ENCODE results near the gene MAP3K2. TPM values are rescaled to one million over a fixed set of nuclear protein-coding genes. Genes with fewer than 3 reads are reported as not detected.

Gene MAP3K2
- total and polyA plus RNA-seq, 4 donors = 5.9 to 46.2 (median 17.0) TPM

GRCh38 chr2:127365211-127365643, 22.5 kb downstream of the MAP3K2 start:
- no peaks in the 10 kb centered on the region for H3K27me3 ChIP-seq (ENCODE audit: control insufficient read depth in 4 of 4, insufficient read depth in 4 of 4, low read length in 3 of 4)
- WGBS = 86% methylated on average over 2 of the region's 2 CpGs
- H3K4me1 ChIP-seq (ENCODE audit: control insufficient read depth in 4 of 4, insufficient read depth in 4 of 4, low read length in 3 of 4) = peaks cover 4 to 12% (median 7%) of the 10 kb centered on the region in 4 donors
- DNase-seq (ENCODE audit: low spot score) = no peak
- peaks cover 0 to 3% (median under 1%) of the 10 kb centered on the region in 4 donors for H3K9me3 ChIP-seq (ENCODE audit: control insufficient read depth in 4 of 4, low read length in 3 of 4)
- TF ChIP-seq CTCF (IDR thresholded peaks at IDR 0.05; ENCODE audit: low read depth, low read length, missing input control) (no peak), FOXA2 (IDR thresholded peaks at IDR 0.05) (no peak), ZBTB33 (IDR thresholded peaks at IDR 0.05) (no peak)
- H3K27ac ChIP-seq (ENCODE audit: low read depth in 1 of 2, low read length in 2 of 2) = no peak overlapping the region
- no peak overlapping the region for H3K9ac ChIP-seq (ENCODE audit: low read depth in 1 of 2, low read length in 2 of 2)
- no peaks in the 10 kb centered on the region for H3K36me3 ChIP-seq (ENCODE audit: control insufficient read depth in 4 of 4, insufficient read depth in 3 of 4, low read depth in 1 of 4, low read length in 3 of 4)
- no peak overlapping the region for H3K4me3 ChIP-seq (ENCODE audit: low read depth in 1 of 3, low read length in 3 of 3)

- Histone ChIP-seq H3K9me3 (ENCODE audit: control insufficient read depth in 4 of 4, low read length in 3 of 4) (no peaks in the 10 kb centered on the region), H3K27ac (ENCODE audit: low read depth in 1 of 2, low read length in 2 of 2) (no peak overlapping the region), H3K9ac (ENCODE audit: low read depth in 1 of 2, low read length in 2 of 2) (no peak overlapping the region), H3K27me3 (ENCODE audit: control insufficient read depth in 4 of 4, insufficient read depth in 4 of 4, low read length in 3 of 4) (no peaks in the 10 kb centered on the region), H3K36me3 (ENCODE audit: control insufficient read depth in 4 of 4, insufficient read depth in 3 of 4, low read depth in 1 of 4, low read length in 3 of 4) (no peaks in the 10 kb centered on the region), H3K4me1 (ENCODE audit: control insufficient read depth in 4 of 4, insufficient read depth in 4 of 4, low read length in 3 of 4) (peaks cover 5 to 12% (median 10%) of the 10 kb centered on the region in 4 donors), H3K4me3 (ENCODE audit: low read depth in 1 of 3, low read length in 3 of 3) (no peak overlapping the region)
- TF ChIP-seq HNF4A (conservative IDR thresholded peaks at IDR 0.05) (no peak), FOXA1 (IDR thresholded peaks at IDR 0.05) (no peak), ATF3 (IDR thresholded peaks at IDR 0.05) (no peak), EGR1 (IDR thresholded peaks at IDR 0.05; ENCODE audit: low read depth in 2 of 2) (no peak), CTCF (IDR thresholded peaks at IDR 0.05; ENCODE audit: low read depth, low read length, missing input control) (no peak), NR2F2 (IDR thresholded peaks at IDR 0.05) (no peak), FOXA2 (IDR thresholded peaks at IDR 0.05) (no peak), JUND (IDR thresholded peaks at IDR 0.05) (no peak), RXRA (IDR thresholded peaks at IDR 0.05) (no peak), TAF1 (conservative IDR thresholded peaks at IDR 0.05) (no peak), REST (IDR thresholded peaks at IDR 0.05) (no peak), GABPA (IDR thresholded peaks at IDR 0.05 in 1 of 2, conservative IDR thresholded peaks at IDR 0.05 in 1 of 2) (no peak), ZBTB33 (IDR thresholded peaks at IDR 0.05) (no peak), MAX (IDR thresholded peaks at IDR 0.05) (no peak)
- WGBS = 73% methylated on average over 5 of the region's 5 CpGs
- DNase-seq (ENCODE audit: low spot score) = no peak
Measured at GRCh38 chr2:127362971-127363370, 24.8 kb downstream of the MAP3K2 start.

Data from liver (tissue), 9 donors.